HL-60 (cell line): ENCODE results near the gene XPNPEP1.

Experiments used
- DNase-seq, 2 experiments: peaks; one replicate each; pipeline ENCODE4 v3.0.0-alpha.2; 2010 to 2020; ENCODE audit warnings: low read depth in 1 of 2, low spot score in 1 of 2
- H3K27ac ChIP-seq: fragments of 250-450 bp; sonication (Bioruptor Pico); replicated peaks from 2 replicates; pipeline ENCODE4 v1.5.1; 2020; ENCODE audit warnings: mild to moderate bottlenecking, moderate library complexity
- H3K27me3 ChIP-seq: fragments of 250-450 bp; sonication (Bioruptor Pico); 2 replicates; pipeline ENCODE4 v1.5.1; 2021; ENCODE audit warnings: mild to moderate bottlenecking, moderate library complexity; ENCODE audit not compliant: insufficient read depth, poor library complexity, severe bottlenecking
- H3K4me3 ChIP-seq: replicated peaks from 2 replicates; pipeline ENCODE4 v1.5.1; 2011; ENCODE audit warnings: mild to moderate bottlenecking, control low read depth, low read length; ENCODE audit not compliant: insufficient read depth
- CTCF ChIP-seq: IDR thresholded peaks from one replicate; pipeline ENCODE4 v1.5.1; 2011; ENCODE audit warnings: low read length, control low read depth, inconsistent platforms; ENCODE audit not compliant: insufficient read depth
- GABPA ChIP-seq: IDR thresholded peaks from 2 replicates; pipeline ENCODE4 v1.6.1; 2012; ENCODE audit warnings: low read depth
- POLR2AphosphoS5 ChIP-seq: IDR thresholded peaks from 2 replicates; pipeline ENCODE4 v1.6.1; 2012; ENCODE audit warnings: low read depth
- SPI1 ChIP-seq: IDR thresholded peaks from 2 replicates; pipeline ENCODE4 v1.6.1; 2012; ENCODE audit warnings: low read depth, mild to moderate bottlenecking, borderline replicate concordance
- TF ChIP-seq, protein P1 (sequence below): IDR thresholded peaks from 2 replicates; pipeline ENCODE4 v1.6.1; 2012; ENCODE audit warnings: low read depth; ENCODE audit not compliant: insufficient replicate concordance

Gene XPNPEP1

GRCh38 chr10:109866168-109866994 is 56.9 kb downstream of the XPNPEP1 start:
- no peaks in the 10 kb centered on the region for H3K27me3 ChIP-seq
- TF ChIP-seq GABPA: no peak
- TF ChIP-seq, protein P1, sequence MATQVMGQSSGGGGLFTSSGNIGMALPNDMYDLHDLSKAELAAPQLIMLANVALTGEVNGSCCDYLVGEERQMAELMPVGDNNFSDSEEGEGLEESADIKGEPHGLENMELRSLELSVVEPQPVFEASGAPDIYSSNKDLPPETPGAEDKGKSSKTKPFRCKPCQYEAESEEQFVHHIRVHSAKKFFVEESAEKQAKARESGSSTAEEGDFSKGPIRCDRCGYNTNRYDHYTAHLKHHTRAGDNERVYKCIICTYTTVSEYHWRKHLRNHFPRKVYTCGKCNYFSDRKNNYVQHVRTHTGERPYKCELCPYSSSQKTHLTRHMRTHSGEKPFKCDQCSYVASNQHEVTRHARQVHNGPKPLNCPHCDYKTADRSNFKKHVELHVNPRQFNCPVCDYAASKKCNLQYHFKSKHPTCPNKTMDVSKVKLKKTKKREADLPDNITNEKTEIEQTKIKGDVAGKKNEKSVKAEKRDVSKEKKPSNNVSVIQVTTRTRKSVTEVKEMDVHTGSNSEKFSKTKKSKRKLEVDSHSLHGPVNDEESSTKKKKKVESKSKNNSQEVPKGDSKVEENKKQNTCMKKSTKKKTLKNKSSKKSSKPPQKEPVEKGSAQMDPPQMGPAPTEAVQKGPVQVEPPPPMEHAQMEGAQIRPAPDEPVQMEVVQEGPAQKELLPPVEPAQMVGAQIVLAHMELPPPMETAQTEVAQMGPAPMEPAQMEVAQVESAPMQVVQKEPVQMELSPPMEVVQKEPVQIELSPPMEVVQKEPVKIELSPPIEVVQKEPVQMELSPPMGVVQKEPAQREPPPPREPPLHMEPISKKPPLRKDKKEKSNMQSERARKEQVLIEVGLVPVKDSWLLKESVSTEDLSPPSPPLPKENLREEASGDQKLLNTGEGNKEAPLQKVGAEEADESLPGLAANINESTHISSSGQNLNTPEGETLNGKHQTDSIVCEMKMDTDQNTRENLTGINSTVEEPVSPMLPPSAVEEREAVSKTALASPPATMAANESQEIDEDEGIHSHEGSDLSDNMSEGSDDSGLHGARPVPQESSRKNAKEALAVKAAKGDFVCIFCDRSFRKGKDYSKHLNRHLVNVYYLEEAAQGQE: no peak
- TF ChIP-seq CTCF: no peak
- no peak for TF ChIP-seq POLR2AphosphoS5
- TF ChIP-seq SPI1: no peak
- no peak overlapping the region for H3K4me3 ChIP-seq
- DNase-seq: no peak
- no peak overlapping the region for H3K27ac ChIP-seq

DNA sequence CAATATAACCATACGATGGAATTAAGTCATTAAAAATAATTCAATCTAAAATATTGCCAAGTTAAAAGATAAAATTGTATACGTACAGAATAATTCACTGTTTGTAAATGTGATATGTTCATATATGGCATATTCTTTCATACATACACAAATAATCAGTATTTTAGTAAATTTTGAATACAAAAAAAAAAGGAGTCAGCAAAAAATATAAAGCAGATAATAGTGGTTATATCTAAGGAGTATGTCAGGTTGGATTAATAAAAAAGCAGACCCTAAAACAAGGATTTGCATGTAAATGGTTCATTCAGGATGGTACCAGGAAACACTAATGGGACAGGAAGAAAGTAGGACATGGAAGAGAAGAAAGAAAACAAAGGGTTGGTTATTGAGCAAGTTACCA is 59.5 kb downstream of the XPNPEP1 start:
- Histone ChIP-seq H3K27ac (no peak overlapping the region), H3K4me3 (no peak overlapping the region), H3K27me3 (no peaks in the 10 kb centered on the region)
- TF ChIP-seq POLR2AphosphoS5: no peak
- TF ChIP-seq SPI1: no peak
- no peak for TF ChIP-seq CTCF
- TF ChIP-seq, protein P1: no peak
- no peak for TF ChIP-seq GABPA
- no peak for DNase-seq

DNA sequence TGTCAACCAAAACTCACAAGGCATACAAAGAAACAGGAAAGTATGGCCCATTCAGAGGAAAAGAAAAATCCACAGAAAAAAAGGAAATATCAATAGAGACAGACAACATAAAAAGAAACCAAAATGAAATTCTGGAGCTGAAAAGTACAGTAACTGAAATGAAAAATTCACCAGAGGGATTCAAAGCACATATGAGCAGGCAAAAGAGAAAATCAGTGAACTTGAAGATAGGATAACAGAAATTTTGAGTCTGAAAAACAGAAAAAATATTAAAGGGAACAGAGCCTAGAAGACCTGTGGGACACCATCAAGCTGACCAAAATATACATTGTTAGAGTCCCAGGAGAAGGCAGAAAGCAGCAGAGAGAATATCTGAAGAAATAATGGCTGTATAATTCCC is 60.6 kb downstream of the XPNPEP1 start:
- no peak overlapping the region for H3K4me3 ChIP-seq
- TF ChIP-seq GABPA (no peak), CTCF (no peak), SPI1 (no peak)
- TF ChIP-seq, protein P1: no peak
- no peak overlapping the region for H3K27ac ChIP-seq
- no peaks in the 10 kb centered on the region for H3K27me3 ChIP-seq
- no peak for DNase-seq
